Measurements from ENCODE around the gene ALG8. TPM values are rescaled to one million over a fixed set of nuclear protein-coding genes. Genes with fewer than 3 reads are reported as not detected.

ALG8 gene
- total RNA-seq, 2 donors from 2014 or later: 25.4 to 30.3 TPM

- TF ChIP-seq CTCF (IDR thresholded peaks at IDR 0.05): no peak
- TF ChIP-seq POLR2A (IDR thresholded peaks at IDR 0.05): no peak
- H3K36me3 ChIP-seq (replicated peaks in 1 of 2; ENCODE audit: insufficient read depth in 1 of 2, low read depth in 2 of 2): no peaks in the 10 kb centered on the region
- DNase-seq: no peak
- H3K9me3 ChIP-seq: no peaks in the 10 kb centered on the region
- H3K4me3 ChIP-seq: no peak overlapping the region
- H3K4me1 ChIP-seq: no peaks in the 10 kb centered on the region
- intact Hi-C loops (cut with DNase I): no loop called here
- WGBS, 2 donors: 84 to 90% methylated on average over 6 of the region's 6 CpGs
- H3K27me3 ChIP-seq: no peaks in the 10 kb centered on the region
- no peak overlapping the region for H3K27ac ChIP-seq
- ATAC-seq: no peak
Observed at GRCh38 chr11:78166855-78167469, 27.5 kb upstream of the ALG8 start.

GRCh38 chr11:78164471-78164870 is 25.0 kb upstream of the ALG8 start:
- TF ChIP-seq POLR2A (IDR thresholded peaks at IDR 0.05) (no peak), CTCF (IDR thresholded peaks at IDR 0.05) (no peak)
- no peak overlapping the region for H3K27ac ChIP-seq
- ATAC-seq: no peak
- no peaks in the 10 kb centered on the region for H3K4me1 ChIP-seq
- WGBS, 2 donors: 95% methylated on average over 2 of the region's 2 CpGs
- intact Hi-C loops (cut with DNase I): no loop called here
- no peak overlapping the region for H3K4me3 ChIP-seq
- H3K27me3 ChIP-seq: no peaks in the 10 kb centered on the region
- H3K36me3 ChIP-seq (replicated peaks in 1 of 2; ENCODE audit: insufficient read depth in 1 of 2, low read depth in 2 of 2): no peaks in the 10 kb centered on the region
- H3K9me3 ChIP-seq: no peaks in the 10 kb centered on the region
- no peak for DNase-seq

GRCh38 chr11:78163828-78164227 is 24.4 kb upstream of the ALG8 start:
- TF ChIP-seq POLR2A (IDR thresholded peaks at IDR 0.05) (no peak), CTCF (IDR thresholded peaks at IDR 0.05) (no peak)
- no peak for DNase-seq
- WGBS, 2 donors: 34% methylated on average over 2 of the region's 2 CpGs; no CpG with 5 or more reads in 1 of the 2 donors
- Histone ChIP-seq H3K36me3 (replicated peaks in 1 of 2; ENCODE audit: insufficient read depth in 1 of 2, low read depth in 2 of 2) (no peaks in the 10 kb centered on the region), H3K9me3 (no peaks in the 10 kb centered on the region), H3K27me3 (no peaks in the 10 kb centered on the region), H3K4me3 (no peak overlapping the region), H3K27ac (no peak overlapping the region), H3K4me1 (no peaks in the 10 kb centered on the region)
- ATAC-seq: no peak
- intact Hi-C loops (cut with DNase I): no loop called here

- H3K4me3 ChIP-seq: no peak overlapping the region
- DNase-seq: peak in 2 of 4 donors; percentile 20 to 26
- 63 to 68% methylated on average over 5 of the region's 5 CpGs for WGBS, 2 donors
- no peaks in the 10 kb centered on the region for H3K4me1 ChIP-seq
- intact Hi-C loops (cut with DNase I): no loop called here
- no peaks in the 10 kb centered on the region for H3K9me3 ChIP-seq
- no peaks in the 10 kb centered on the region for H3K27me3 ChIP-seq
- TF ChIP-seq POLR2A (IDR thresholded peaks at IDR 0.05) (no peak), CTCF (IDR thresholded peaks at IDR 0.05) (no peak)
- ATAC-seq: no peak
- H3K36me3 ChIP-seq (replicated peaks in 1 of 2; ENCODE audit: insufficient read depth in 1 of 2, low read depth in 2 of 2): no peaks in the 10 kb centered on the region
- no peak overlapping the region for H3K27ac ChIP-seq
Observed at GRCh38 chr11:78161962-78162371, 22.5 kb upstream of the ALG8 start.

- no peak for DNase-seq
- no peaks in the 10 kb centered on the region for H3K27me3 ChIP-seq
- H3K9me3 ChIP-seq: no peaks in the 10 kb centered on the region
- no peak overlapping the region for H3K27ac ChIP-seq
- no peak for ATAC-seq
- H3K36me3 ChIP-seq (replicated peaks in 1 of 2; ENCODE audit: insufficient read depth in 1 of 2, low read depth in 2 of 2): no peaks in the 10 kb centered on the region
- WGBS, 2 donors: 100% methylated on average over 2 of the region's 2 CpGs
- intact Hi-C loops (cut with DNase I): no loop called here
- peaks cover 6% of the 10 kb centered on the region for H3K4me1 ChIP-seq
- TF ChIP-seq CTCF (IDR thresholded peaks at IDR 0.05): no peak
- no peak for TF ChIP-seq POLR2A (IDR thresholded peaks at IDR 0.05)
- H3K4me3 ChIP-seq: no peak overlapping the region
Observed at GRCh38 chr11:78161346-78161745, 21.9 kb upstream of the ALG8 start.

Measured in body of pancreas (tissue), 4 donors.